Suprapubic skin (tissue), 4 donors: ENCODE results near the gene ERVFRD-1. TPM values are rescaled to one million over a fixed set of nuclear protein-coding genes. Genes with fewer than 3 reads are reported as not detected.

Source experiments
- DNase-seq, 2 donors: peaks; one replicate each; pipeline ENCODE4 v3.0.0-alpha.2; 2019; ENCODE audit warnings: low spot score in 2 of 2
- H3K27ac ChIP-seq: fragments of 200-600 bp; sonication (generic); one replicate; pipeline ENCODE4 v1.5.1; 2019
- H3K27me3 ChIP-seq: fragments of 200-600 bp; sonication (generic); one replicate; pipeline ENCODE4 v1.5.1; 2019
- H3K36me3 ChIP-seq: fragments of 200-600 bp; sonication (generic); one replicate; pipeline ENCODE4 v1.5.1; 2019
- H3K4me1 ChIP-seq: fragments of 200-600 bp; sonication (generic); one replicate; pipeline ENCODE4 v1.5.1; 2019
- H3K4me3 ChIP-seq: fragments of 200-600 bp; sonication (generic); one replicate; pipeline ENCODE4 v1.5.1; 2019; ENCODE audit warnings: mild to moderate bottlenecking
- H3K9me3 ChIP-seq: fragments of 200-600 bp; sonication (generic); one replicate; pipeline ENCODE4 v1.5.1; 2019
- EP300 ChIP-seq: sonication (generic); formaldehyde crosslinking; IDR thresholded peaks from one replicate; pipeline ENCODE4 v1.6.1; 2017; ENCODE audit warnings: antibody characterized with exemption
- POLR2A ChIP-seq, 2 donors: fragments of 450-650 bp; IDR thresholded peaks; one replicate each; pipeline ENCODE4 v1.6.1; 2017; ENCODE audit warnings: antibody characterized with exemption in 2 of 2, mild to moderate bottlenecking in 2 of 2, moderate library complexity in 2 of 2
- POLR2AphosphoS5 ChIP-seq, 3 donors: sonication (generic); formaldehyde crosslinking; IDR thresholded peaks; one replicate each; pipeline ENCODE4 v1.6.1; 2017; ENCODE audit warnings: antibody characterized with exemption in 3 of 3
- WGBS: methylation state at CpG from one replicate; pipeline ENCODE4 v1.1.5; 2018; 5-methylcytosine and 5-hydroxymethylcytosine counted together
- total RNA-seq, 4 donors: library from RNA; depleted of rRNA; stranded (reverse); fragments of >200 nt; gene quantifications; one replicate each; pipeline ENCODE4 v1.1.0, GENCODE V29; 2016
- TF ChIP-seq, protein P1 (sequence below), 2 donors: fragments of 200-600 bp in 1 of 2; fragments of 450-650 bp in 1 of 2; sonication (generic) in 1 of 2; IDR thresholded peaks; one replicate each; pipeline ENCODE4 v1.5.1; 2016 to 2019; ENCODE audit warnings: antibody characterized with exemption in 2 of 2, mild to moderate bottlenecking in 1 of 2, moderate library complexity in 1 of 2

Gene ERVFRD-1
- total RNA-seq, 4 donors from 2014 or later: not detected

DNA sequence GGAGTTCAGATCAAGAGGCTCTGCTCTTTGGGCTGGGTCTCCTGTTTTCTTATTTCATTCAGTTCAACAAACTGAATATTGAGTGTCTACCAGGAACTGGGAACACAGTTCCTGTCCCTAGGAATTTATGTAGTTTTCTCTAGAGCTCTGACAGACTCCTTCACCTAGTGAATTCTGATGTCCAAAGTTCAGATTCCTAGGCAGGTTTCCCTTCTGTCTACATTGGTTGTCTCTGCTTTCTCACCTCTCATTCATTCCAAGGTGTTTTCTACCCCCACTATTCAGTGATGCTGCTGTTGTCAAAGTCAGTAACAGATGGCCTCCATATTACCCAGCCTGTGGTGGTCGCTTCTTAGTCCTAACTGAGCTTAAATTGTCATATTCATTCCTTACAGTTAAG, 13.5 kb downstream of the ERVFRD-1 start:
- Histone ChIP-seq H3K9me3 (no peaks in the 10 kb centered on the region), H3K4me3 (no peak overlapping the region), H3K27ac (no peak overlapping the region), H3K4me1 (peaks cover 26% of the 10 kb centered on the region), H3K36me3 (no peaks in the 10 kb centered on the region), H3K27me3 (no peaks in the 10 kb centered on the region)
- no peak for DNase-seq
- TF ChIP-seq POLR2A (IDR thresholded peaks at IDR 0.05): no peak
- no peak for TF ChIP-seq EP300
- TF ChIP-seq, protein P1, sequence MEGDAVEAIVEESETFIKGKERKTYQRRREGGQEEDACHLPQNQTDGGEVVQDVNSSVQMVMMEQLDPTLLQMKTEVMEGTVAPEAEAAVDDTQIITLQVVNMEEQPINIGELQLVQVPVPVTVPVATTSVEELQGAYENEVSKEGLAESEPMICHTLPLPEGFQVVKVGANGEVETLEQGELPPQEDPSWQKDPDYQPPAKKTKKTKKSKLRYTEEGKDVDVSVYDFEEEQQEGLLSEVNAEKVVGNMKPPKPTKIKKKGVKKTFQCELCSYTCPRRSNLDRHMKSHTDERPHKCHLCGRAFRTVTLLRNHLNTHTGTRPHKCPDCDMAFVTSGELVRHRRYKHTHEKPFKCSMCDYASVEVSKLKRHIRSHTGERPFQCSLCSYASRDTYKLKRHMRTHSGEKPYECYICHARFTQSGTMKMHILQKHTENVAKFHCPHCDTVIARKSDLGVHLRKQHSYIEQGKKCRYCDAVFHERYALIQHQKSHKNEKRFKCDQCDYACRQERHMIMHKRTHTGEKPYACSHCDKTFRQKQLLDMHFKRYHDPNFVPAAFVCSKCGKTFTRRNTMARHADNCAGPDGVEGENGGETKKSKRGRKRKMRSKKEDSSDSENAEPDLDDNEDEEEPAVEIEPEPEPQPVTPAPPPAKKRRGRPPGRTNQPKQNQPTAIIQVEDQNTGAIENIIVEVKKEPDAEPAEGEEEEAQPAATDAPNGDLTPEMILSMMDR (IDR thresholded peaks at IDR 0.05): no peak
- TF ChIP-seq POLR2AphosphoS5 (IDR thresholded peaks at IDR 0.05): no peak
- WGBS: 100% methylated on average over 1 of the region's 1 CpG

DNA sequence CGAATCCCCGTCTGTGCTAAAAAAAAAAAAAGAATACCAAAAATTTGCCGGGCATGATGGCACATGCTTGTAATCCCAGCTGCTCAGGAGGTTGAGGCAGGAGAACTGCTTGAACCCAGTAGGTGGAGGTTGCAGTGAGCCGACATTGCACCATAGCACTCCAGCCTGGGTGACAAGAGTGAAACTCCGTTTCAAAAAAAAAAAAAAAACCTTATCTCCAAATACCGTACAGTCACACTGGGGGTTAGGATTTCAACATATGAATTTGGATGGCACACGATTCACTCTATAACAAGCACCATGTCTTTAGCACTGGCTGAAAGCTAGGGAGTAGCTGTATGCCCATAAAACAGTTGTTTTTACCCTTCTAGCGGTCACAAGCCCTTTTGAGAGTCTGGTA, 14.0 kb downstream of the ERVFRD-1 start:
- no peak for DNase-seq
- Histone ChIP-seq H3K36me3 (no peaks in the 10 kb centered on the region), H3K27me3 (no peaks in the 10 kb centered on the region), H3K9me3 (no peaks in the 10 kb centered on the region), H3K4me3 (no peak overlapping the region), H3K27ac (no peak overlapping the region), H3K4me1 (peaks cover 28% of the 10 kb centered on the region)
- 83% methylated on average over 8 of the region's 8 CpGs for WGBS
- TF ChIP-seq POLR2A (IDR thresholded peaks at IDR 0.05) (no peak), EP300 (no peak), POLR2AphosphoS5 (IDR thresholded peaks at IDR 0.05) (no peak)
- TF ChIP-seq, protein P1 (IDR thresholded peaks at IDR 0.05): no peak

DNA sequence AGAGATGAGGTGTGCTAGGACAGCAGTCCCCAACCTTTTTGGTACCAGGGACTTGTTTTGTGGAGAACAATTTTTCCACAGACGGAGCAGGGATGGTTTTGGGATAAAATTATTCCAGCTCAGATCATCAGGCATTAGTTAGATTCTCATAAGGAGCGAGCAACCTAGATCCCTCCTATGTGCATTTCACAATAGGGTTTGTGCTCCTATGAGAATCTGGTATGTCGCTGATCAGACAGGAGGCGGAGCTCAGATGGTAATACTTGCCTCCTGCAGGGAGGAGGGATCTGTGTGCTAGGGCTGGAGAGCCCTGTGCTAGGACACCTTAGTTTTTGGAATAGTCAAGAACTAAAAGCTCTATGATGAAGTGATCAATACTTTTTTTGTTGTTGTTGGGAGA, 15.4 kb downstream of the ERVFRD-1 start:
- H3K9me3 ChIP-seq: no peaks in the 10 kb centered on the region
- H3K27me3 ChIP-seq: no peaks in the 10 kb centered on the region
- 56% methylated on average over 4 of the region's 4 CpGs for WGBS
- H3K36me3 ChIP-seq: no peaks in the 10 kb centered on the region
- peaks cover 29% of the 10 kb centered on the region for H3K4me1 ChIP-seq
- TF ChIP-seq, protein P1 (IDR thresholded peaks at IDR 0.05): no peak
- TF ChIP-seq POLR2AphosphoS5 (IDR thresholded peaks at IDR 0.05) (no peak), EP300 (no peak)
- peak overlapping the region; percentile 97 for H3K4me3 ChIP-seq
- DNase-seq: no peak
- H3K27ac ChIP-seq: no peak overlapping the region

DNA sequence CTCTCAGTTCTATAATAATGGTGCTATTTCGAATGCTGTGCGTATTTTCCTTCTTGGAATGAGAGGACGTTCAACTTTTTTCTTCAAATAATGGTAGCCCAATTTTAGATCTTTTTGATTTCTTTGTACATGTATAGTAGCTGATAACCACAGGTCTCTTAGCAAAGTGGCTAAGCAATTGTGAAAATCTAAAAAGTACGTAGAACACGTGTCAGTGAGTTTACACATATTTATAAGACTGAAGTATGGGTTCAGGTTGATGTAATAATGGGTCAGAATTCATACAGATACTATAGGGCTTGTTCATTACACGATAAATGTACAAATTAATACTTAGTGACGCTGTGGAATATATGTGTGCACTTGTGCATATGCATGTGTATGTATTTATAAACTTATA, 16.6 kb downstream of the ERVFRD-1 start:
- Histone ChIP-seq H3K27me3 (no peaks in the 10 kb centered on the region), H3K4me3 (peak overlapping the region; percentile 97), H3K4me1 (peaks cover 29% of the 10 kb centered on the region), H3K9me3 (no peaks in the 10 kb centered on the region), H3K36me3 (no peaks in the 10 kb centered on the region), H3K27ac (peak overlapping the region; percentile 98)
- TF ChIP-seq POLR2AphosphoS5 (IDR thresholded peaks at IDR 0.05) (no peak), EP300 (no peak), POLR2A (IDR thresholded peaks at IDR 0.05) (no peak)
- TF ChIP-seq, protein P1 (IDR thresholded peaks at IDR 0.05): no peak
- DNase-seq: no peak
- 44% methylated on average over 7 of the region's 7 CpGs for WGBS

DNA sequence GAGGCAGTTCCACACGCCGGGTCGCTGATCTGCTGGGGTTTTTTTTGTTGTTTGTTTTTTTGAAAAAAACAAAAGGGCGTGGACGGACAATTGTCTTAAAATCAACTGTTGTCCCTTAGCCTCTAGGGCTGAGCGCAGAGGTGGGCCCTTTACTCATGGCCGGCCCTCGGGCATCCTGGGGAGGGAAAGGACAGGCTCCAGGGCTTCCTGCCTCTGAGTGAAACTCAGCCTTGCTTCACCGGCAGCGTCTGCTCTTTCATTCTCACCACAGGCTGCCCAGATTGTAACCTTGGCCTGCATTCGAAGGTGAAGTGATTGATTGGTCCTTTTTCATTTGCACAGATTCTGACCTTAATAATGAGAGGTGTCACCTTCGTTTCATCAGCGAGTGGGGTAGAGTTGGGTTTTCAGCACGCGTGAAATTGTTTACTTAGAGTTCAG, 17.1 kb downstream of the ERVFRD-1 start:
- Histone ChIP-seq H3K4me3 (peak overlapping the region; percentile 97), H3K4me1 (peaks cover 29% of the 10 kb centered on the region), H3K27me3 (no peaks in the 10 kb centered on the region), H3K36me3 (no peaks in the 10 kb centered on the region), H3K9me3 (no peaks in the 10 kb centered on the region), H3K27ac (peak overlapping the region; percentile 98)
- peak in 1 of 2 donors; percentile 70 for DNase-seq
- WGBS: 0% methylated on average over 12 of the region's 15 CpGs
- TF ChIP-seq EP300 (no peak), POLR2AphosphoS5 (IDR thresholded peaks at IDR 0.05) (no peak), POLR2A (IDR thresholded peaks at IDR 0.05) (no peak)
- TF ChIP-seq, protein P1 (IDR thresholded peaks at IDR 0.05): no peak
